Tibial nerve (tissue), 3 donors: ENCODE data around the gene S100A5.

Experiments used
- CTCF ChIP-seq, 5 experiments: fragments of 200-600 bp in 3 of 5; fragments of 450-650 bp in 2 of 5; sonication (generic) in 3 of 5; IDR thresholded peaks; one replicate each; pipeline ENCODE4 v1.5.1; 2016 to 2019; ENCODE audit warnings: antibody characterized with exemption in 5 of 5, mild to moderate bottlenecking in 3 of 5, moderate library complexity in 2 of 5
- POLR2A ChIP-seq, 2 donors: fragments of 450-650 bp; IDR thresholded peaks; one replicate each; pipeline ENCODE4 v1.6.1; 2017; ENCODE audit warnings: antibody characterized with exemption in 2 of 2, mild to moderate bottlenecking in 2 of 2, moderate library complexity in 2 of 2

- TF ChIP-seq POLR2A (IDR thresholded peaks at IDR 0.05) (peak in 1 of 2 donors; percentile 38), CTCF (IDR thresholded peaks at IDR 0.05) (peak in 1 of 5 experiments; percentile 36)
These were observed 26.0 kb upstream of the S100A5 start for GRCh38 chr1:153566414-153567371.
